ENCODE results near the gene VGF. TPM values are rescaled to one million over a fixed set of nuclear protein-coding genes. Genes with fewer than 3 reads are reported as not detected.
"Not testable (repeated sequence)": the region's sequence is repeated elsewhere in the genome, so short reads cannot be mapped to it uniquely, and the experiment has no call there.

VGF gene
- total RNA-seq, 4 donors from 2014 or later, result 1.3 to 2.3 TPM; not detected in 2

- Histone ChIP-seq H3K36me3 (no peaks in the 10 kb centered on the region), H3K27ac (no peak overlapping the region), H3K27me3 (peaks cover 8% of the 10 kb centered on the region), H3K4me3 (replicated peaks in 1 of 3) (no peak overlapping the region), H3K4me1 (peaks cover 0 to 8% of the 10 kb centered on the region in 2 donors), H3K9me3 (no peaks in the 10 kb centered on the region)
- TF ChIP-seq, protein P1, sequence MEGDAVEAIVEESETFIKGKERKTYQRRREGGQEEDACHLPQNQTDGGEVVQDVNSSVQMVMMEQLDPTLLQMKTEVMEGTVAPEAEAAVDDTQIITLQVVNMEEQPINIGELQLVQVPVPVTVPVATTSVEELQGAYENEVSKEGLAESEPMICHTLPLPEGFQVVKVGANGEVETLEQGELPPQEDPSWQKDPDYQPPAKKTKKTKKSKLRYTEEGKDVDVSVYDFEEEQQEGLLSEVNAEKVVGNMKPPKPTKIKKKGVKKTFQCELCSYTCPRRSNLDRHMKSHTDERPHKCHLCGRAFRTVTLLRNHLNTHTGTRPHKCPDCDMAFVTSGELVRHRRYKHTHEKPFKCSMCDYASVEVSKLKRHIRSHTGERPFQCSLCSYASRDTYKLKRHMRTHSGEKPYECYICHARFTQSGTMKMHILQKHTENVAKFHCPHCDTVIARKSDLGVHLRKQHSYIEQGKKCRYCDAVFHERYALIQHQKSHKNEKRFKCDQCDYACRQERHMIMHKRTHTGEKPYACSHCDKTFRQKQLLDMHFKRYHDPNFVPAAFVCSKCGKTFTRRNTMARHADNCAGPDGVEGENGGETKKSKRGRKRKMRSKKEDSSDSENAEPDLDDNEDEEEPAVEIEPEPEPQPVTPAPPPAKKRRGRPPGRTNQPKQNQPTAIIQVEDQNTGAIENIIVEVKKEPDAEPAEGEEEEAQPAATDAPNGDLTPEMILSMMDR (IDR thresholded peaks at IDR 0.05), result no peak
- TF ChIP-seq POLR2A (IDR thresholded peaks at IDR 0.05), result no peak
- intact Hi-C loops (cut with DNase I), result no loop called here
- no peak for DNase-seq
- WGBS, 2 donors, result 80 to 86% methylated on average over 5 of the region's 5 CpGs
Measured at GRCh38 chr7:101202603-101202918, 37.2 kb upstream of the VGF start.

DNA sequence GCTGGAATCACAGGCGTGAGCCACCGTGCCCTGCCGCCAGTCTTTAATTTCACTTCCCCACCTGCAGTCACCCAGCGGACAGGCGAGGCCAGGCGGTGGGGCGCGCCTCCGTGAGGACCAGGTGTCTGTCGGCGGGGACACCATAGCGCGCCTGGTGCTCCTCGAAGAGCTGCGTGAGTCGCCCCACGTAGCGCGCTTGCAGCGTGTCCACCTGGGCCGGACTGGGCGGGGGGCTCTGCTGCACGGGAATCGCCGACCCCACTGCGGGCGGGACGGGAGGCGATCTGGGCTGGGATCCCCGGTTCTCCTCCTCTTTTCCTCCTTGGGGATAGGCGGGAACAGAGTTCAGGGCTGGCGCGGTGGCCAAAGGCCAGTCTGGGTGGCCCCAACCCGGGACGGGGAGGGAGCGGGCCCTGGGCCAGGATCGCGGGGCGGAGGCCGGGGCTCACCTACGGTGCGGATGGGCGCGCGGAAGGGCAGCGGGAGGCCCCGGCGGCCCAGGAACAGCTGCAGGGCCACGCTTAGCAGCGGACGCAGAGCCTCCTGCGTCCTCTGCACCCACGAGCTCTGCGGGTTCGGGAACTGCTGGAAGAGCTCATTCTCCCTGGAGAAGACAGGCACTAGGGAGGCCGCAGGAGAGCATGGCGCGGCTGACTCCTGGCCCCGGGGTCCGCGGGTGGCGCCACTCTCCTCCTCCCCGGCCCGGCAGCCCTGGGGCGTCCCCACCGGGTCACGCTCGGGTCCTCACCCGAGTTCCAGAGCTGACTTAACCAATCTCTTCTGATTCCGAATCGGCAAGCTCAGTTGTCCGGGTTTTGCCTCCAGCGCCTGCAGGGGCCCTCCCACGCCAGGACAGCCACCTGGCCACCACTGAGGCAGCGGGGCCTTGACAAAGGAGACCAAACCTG lies 36.6 kb upstream of the VGF start:
- TF ChIP-seq POLR2A (IDR thresholded peaks at IDR 0.05), result no peak
- TF ChIP-seq, protein P1 (IDR thresholded peaks at IDR 0.05), result no peak
- intact Hi-C loops (cut with DNase I), result no loop called here
- H3K27me3 ChIP-seq, result peaks cover 8% of the 10 kb centered on the region
- H3K4me1 ChIP-seq, result peaks cover 0 to 8% of the 10 kb centered on the region in 2 donors
- H3K36me3 ChIP-seq, result no peaks in the 10 kb centered on the region
- H3K4me3 ChIP-seq (replicated peaks in 1 of 3), result no peak overlapping the region
- no peaks in the 10 kb centered on the region for H3K9me3 ChIP-seq
- H3K27ac ChIP-seq, result no peak overlapping the region
- DNase-seq, result no peak
- WGBS, 2 donors, result 27 to 28% methylated on average over 16 to 17 of the region's 75 CpGs

- H3K4me1 ChIP-seq, result peaks cover 0 to 8% of the 10 kb centered on the region in 2 donors
- H3K4me3 ChIP-seq (replicated peaks in 1 of 3), result no peak within 1 kb of the TSS
- DNase-seq, result no peak
- 35 to 36% methylated on average over 20 to 21 of the region's 21 CpGs for WGBS, 2 donors
- H3K27me3 ChIP-seq, result peaks cover 8% of the 10 kb centered on the region
- H3K36me3 ChIP-seq, result no peaks in the 10 kb centered on the region
- intact Hi-C loops (cut with DNase I), result no loop called here
- no peaks in the 10 kb centered on the region for H3K9me3 ChIP-seq
- H3K27ac ChIP-seq, result no peak within 1 kb of the TSS
- TF ChIP-seq, protein P1 (IDR thresholded peaks at IDR 0.05), result no peak
- no peak for TF ChIP-seq POLR2A (IDR thresholded peaks at IDR 0.05)
Measured at GRCh38 chr7:101200862-101201599, 35.7 kb upstream of the VGF start, which contains the start of gene MOGAT3. Gene MOGAT3 (minus strand): TSS chr7:101201036. CDS start chr7:101200854, 182 bp downstream.

DNA sequence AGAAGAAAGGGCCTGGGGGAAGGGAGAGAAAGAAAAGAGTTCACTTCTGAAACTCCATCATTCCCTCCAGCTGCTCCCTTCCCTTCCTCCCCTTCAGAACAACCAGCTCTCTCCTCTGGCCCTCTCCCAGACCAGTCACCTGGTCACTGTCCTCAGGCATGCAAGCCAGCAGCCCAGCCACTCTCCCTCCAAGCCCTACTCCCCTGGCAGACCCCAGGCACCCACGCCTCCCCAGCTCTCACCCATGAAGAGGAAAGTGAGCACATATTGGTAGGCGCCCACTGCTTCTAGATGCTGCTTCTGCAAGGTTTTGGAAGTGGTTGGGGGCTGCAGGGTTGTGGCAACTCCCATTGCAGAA lies 35.1 kb upstream of the VGF start:
- Histone ChIP-seq H3K4me3 (replicated peaks in 1 of 3) (no peak overlapping the region), H3K36me3 (no peaks in the 10 kb centered on the region), H3K4me1 (peaks cover 0 to 8% of the 10 kb centered on the region in 2 donors), H3K27me3 (peaks cover 8% of the 10 kb centered on the region), H3K27ac (no peak overlapping the region), H3K9me3 (no peaks in the 10 kb centered on the region)
- DNase-seq, result no peak
- intact Hi-C loops (cut with DNase I), result no loop called here
- TF ChIP-seq, protein P1 (IDR thresholded peaks at IDR 0.05), result no peak
- no peak for TF ChIP-seq POLR2A (IDR thresholded peaks at IDR 0.05)
- 100% methylated on average over 1 to 2 of the region's 2 CpGs for WGBS, 2 donors

- 93 to 95% methylated on average over 9 to 10 of the region's 10 CpGs for WGBS, 2 donors
- H3K36me3 ChIP-seq; DNase-seq; H3K9me3 ChIP-seq; H3K27me3 ChIP-seq; H3K4me3 ChIP-seq (replicated peaks in 1 of 3); H3K27ac ChIP-seq; H3K4me1 ChIP-seq; intact Hi-C loops (cut with DNase I): not testable (repeated sequence)
Measured at GRCh38 chr7:101199522-101199921, 34.2 kb upstream of the VGF start.
